IPS-18a (cell line): ENCODE results near the gene SLC43A1.

Source experiments
- H3K27ac ChIP-seq: one replicate; pipeline ENCODE4 v1.5.1; 2013; ENCODE audit warnings: low read length
- H3K27me3 ChIP-seq: one replicate; pipeline ENCODE4 v1.6.1; 2013; ENCODE audit warnings: mild to moderate bottlenecking, low read length; ENCODE audit not compliant: control insufficient read depth, insufficient read depth
- H3K36me3 ChIP-seq: one replicate; pipeline ENCODE4 v1.6.1; 2013; ENCODE audit warnings: low read depth, low read length; ENCODE audit not compliant: control insufficient read depth
- H3K4me1 ChIP-seq: one replicate; pipeline ENCODE4 v1.6.1; 2013; ENCODE audit warnings: low read depth, low read length; ENCODE audit not compliant: control insufficient read depth
- H3K4me3 ChIP-seq: one replicate; pipeline ENCODE4 v1.5.1; 2013; ENCODE audit warnings: low read length
- H3K9ac ChIP-seq: one replicate; pipeline ENCODE4 v1.6.1; 2013; ENCODE audit warnings: mild to moderate bottlenecking, low read length, moderate library complexity
- H3K9me3 ChIP-seq: one replicate; pipeline ENCODE4 v1.6.1; 2013; ENCODE audit warnings: low read depth, low read length; ENCODE audit not compliant: control insufficient read depth

The SLC43A1 gene

DNA sequence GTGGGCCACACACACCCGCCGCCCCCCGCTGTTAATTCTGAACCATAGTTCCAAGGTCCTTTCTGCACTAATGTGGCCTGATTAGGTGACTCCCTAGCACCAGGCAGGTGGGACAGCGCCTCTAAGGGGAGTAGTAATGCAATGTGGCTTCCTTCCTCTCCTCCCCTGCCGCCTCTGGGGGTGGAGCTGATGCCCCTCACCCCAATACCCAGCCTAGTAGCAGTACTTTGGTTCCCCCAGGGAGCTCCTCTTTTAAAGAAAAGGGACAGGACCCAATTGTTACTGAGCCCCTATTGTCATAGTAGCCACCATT is 40.7 kb downstream of the SLC43A1 start:
- Histone ChIP-seq H3K9me3 (no peaks in the 10 kb centered on the region), H3K36me3 (no peaks in the 10 kb centered on the region), H3K9ac (no peak overlapping the region), H3K4me3 (no peak overlapping the region), H3K27me3 (peaks cover 40% of the 10 kb centered on the region), H3K27ac (no peak overlapping the region), H3K4me1 (peaks cover 6% of the 10 kb centered on the region)

DNA sequence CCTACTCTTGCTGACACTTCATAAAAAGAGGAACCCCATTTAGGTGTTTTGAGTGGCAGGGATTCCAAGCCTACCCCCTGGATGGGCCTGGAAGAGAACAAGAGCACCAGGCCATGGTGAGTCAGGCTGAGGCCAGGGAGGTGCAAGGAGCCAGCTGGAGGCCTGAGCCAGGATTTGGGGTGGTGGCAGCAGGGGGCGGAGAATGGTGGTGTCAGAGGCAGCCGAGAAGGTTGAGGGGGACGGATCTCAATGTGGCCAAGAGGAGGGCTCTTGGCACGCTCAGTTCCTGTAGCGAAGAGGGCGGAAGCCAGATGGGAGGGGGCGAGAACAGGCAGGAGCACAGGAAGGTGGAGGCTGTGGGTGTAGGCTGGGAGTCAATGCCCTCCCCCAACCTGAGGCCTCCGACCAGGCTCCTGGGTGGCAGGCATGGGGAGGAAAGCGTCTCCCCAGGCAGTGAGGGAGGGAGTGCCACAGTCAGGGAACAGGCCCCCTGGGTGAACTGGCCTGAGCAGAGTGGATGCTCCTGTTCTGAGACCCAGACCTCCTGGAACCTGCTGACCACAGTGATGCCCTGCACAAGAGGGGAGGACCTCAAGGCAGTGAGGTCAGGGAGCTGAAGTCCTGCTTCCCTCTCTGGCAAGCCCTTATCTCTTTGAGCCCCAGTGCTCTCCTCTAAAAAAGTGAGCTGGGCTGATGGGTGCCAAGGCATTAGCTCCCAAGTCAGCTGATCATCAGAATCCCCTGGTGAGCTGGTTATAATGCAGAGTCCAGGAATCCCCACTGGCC is 41.3 kb downstream of the SLC43A1 start:
- H3K9me3 ChIP-seq, result no peaks in the 10 kb centered on the region

DNA sequence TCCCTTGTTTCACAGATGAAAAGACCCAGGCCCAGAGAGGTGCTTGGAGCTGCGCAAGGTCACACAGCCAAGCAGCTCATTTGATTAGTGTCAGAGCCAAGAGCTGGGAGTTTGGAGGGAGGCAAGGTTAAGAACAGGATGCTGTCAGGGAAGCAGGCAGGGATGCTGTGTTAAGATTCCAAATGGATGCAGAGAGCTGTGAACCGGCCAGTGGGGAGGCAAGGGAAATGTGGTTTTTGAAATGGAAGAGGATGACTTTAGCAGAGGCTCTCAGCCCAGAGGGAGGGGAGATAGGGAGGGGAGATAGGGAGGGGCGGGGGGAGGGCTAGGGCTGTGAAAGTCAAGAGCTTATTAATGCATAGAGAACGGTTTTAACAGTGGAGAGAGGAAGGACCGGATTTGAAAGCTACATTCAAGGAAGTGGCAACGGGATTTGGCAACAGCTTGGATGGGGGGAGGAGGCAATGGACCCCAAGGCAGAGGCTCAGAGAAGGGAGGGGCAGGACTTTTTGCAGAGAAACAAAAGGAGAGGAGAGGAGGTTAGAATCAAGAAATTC is 42.1 kb downstream of the SLC43A1 start:
- Histone ChIP-seq H3K9me3 (no peaks in the 10 kb centered on the region), H3K4me3 (no peak overlapping the region), H3K4me1 (peaks cover 6% of the 10 kb centered on the region), H3K36me3 (no peaks in the 10 kb centered on the region), H3K27me3 (peaks cover 40% of the 10 kb centered on the region), H3K9ac (no peak overlapping the region), H3K27ac (no peak overlapping the region)

More for the DNA sequence above, 41.3 kb downstream of the SLC43A1 start:
- no peak overlapping the region for H3K27ac ChIP-seq
- H3K36me3 ChIP-seq, result no peaks in the 10 kb centered on the region
- no peak overlapping the region for H3K4me3 ChIP-seq
- H3K4me1 ChIP-seq, result peaks cover 6% of the 10 kb centered on the region
- no peak overlapping the region for H3K9ac ChIP-seq
- H3K27me3 ChIP-seq, result peaks cover 40% of the 10 kb centered on the region

DNA sequence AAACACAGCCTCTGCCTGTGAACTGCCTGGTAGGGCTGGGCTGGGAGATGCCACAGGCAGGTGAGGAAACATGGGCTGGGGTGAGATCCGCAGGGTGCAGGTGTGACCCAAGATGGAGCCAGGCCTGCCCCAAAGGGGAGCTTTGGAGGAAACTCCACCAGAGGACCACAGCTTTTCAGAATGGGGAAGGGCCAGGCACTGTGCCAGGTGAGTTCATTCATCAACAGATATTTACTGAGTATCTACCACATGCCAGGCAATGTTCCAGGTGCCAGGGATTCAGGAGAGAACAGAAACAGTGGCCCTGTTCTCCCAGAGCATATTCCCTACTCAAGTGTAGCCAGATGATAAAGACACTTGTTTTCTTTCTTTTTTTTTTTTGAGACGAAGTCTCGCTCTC is 44.0 kb downstream of the SLC43A1 start:
- Histone ChIP-seq H3K4me1 (peaks cover 6% of the 10 kb centered on the region), H3K27me3 (peaks cover 21% of the 10 kb centered on the region), H3K4me3 (no peak overlapping the region), H3K36me3 (no peaks in the 10 kb centered on the region), H3K27ac (no peak overlapping the region), H3K9me3 (no peaks in the 10 kb centered on the region), H3K9ac (no peak overlapping the region)

DNA sequence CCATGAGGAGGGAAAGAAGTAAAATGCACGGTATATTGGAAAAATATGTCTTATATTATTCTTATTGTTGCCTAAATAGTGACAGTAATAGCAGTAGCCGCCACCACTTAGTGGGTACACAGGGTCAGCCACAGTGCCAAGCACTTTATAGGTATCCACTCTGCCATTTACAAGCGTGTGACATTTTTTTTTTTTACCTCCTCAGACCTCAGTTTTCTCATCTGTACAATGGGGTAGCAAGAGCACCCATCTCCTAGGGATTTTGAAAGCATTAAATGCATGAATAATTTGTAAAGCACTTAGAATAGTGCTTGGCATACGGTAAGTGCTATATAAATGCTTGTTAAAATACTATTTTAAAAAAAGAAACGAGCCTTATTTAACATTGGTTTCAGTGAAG is 46.2 kb downstream of the SLC43A1 start:
- no peaks in the 10 kb centered on the region for H3K27me3 ChIP-seq
- H3K9ac ChIP-seq, result no peak overlapping the region
- H3K36me3 ChIP-seq, result no peaks in the 10 kb centered on the region
- H3K4me3 ChIP-seq, result no peak overlapping the region
- H3K27ac ChIP-seq, result no peak overlapping the region
- no peaks in the 10 kb centered on the region for H3K9me3 ChIP-seq
- no peaks in the 10 kb centered on the region for H3K4me1 ChIP-seq

DNA sequence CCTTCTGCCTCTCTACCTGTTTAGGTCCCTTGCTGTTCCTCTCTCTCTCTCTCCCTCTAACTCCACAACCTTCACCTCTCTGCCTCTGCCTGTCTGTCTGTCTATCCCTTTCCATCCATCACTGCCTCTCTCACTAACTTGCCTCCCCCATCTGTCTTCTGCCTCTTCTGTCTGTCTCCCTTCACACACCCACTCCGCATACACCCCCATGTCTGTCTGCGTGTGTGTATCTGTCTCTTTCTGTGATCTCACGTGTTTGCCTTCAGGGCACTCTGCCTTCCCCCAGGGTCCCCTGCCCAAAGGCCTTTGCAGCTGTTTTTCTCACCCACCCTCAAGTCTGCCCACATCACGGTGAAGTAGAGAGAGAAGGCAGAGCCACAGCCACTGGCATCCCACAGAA is 47.2 kb downstream of the SLC43A1 start:
- Histone ChIP-seq H3K9ac (no peak overlapping the region), H3K27me3 (peaks cover under 1% of the 10 kb centered on the region), H3K4me3 (no peak overlapping the region), H3K36me3 (no peaks in the 10 kb centered on the region), H3K4me1 (peaks cover 9% of the 10 kb centered on the region), H3K9me3 (no peaks in the 10 kb centered on the region), H3K27ac (no peak overlapping the region)

DNA sequence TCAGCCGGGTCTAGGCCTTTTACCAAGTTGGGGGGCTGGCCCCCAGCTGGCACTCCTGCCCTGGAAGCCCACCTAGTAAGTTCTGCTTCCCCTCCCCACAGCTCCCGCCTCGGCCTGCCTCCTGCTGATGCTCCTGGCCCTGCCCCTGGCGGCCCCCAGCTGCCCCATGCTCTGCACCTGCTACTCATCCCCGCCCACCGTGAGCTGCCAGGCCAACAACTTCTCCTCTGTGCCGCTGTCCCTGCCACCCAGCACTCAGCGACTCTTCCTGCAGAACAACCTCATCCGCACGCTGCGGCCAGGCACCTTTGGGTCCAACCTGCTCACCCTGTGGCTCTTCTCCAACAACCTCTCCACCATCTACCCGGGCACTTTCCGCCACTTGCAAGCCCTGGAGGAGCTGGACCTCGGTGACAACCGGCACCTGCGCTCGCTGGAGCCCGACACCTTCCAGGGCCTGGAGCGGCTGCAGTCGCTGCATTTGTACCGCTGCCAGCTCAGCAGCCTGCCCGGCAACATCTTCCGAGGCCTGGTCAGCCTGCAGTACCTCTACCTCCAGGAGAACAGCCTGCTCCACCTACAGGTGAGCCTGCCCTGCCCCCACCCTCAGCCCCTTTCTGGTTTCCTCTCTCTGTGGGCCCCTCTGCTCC is 47.9 kb downstream of the SLC43A1 start:
- Histone ChIP-seq H3K4me3 (no peak overlapping the region), H3K27ac (no peak overlapping the region), H3K9ac (no peak overlapping the region)

DNA sequence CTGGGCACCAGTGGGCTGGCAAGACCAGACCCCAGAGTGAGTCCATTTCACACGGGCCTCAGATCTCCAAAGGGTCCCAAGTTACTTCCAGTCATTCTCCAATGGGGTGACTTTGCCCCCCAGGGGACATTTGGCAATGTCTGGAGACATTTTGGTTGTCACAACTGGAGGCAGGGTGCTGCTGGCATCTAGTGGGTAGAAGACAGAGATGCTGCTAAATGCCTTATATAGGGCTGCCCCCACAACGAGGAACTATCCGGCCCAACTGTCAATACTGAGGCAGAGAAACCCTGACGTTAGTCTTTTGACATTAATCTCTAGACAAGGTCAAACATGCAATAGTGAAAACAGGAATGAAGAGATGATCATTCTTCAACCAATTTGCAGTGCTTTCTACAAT is 48.8 kb downstream of the SLC43A1 start:
- Histone ChIP-seq H3K27me3 (peaks cover 17% of the 10 kb centered on the region), H3K36me3 (no peaks in the 10 kb centered on the region), H3K9me3 (no peaks in the 10 kb centered on the region), H3K9ac (no peak overlapping the region), H3K27ac (no peak overlapping the region), H3K4me1 (peaks cover 14% of the 10 kb centered on the region), H3K4me3 (no peak overlapping the region)

More for the DNA sequence above, 47.9 kb downstream of the SLC43A1 start:
- H3K36me3 ChIP-seq, result no peaks in the 10 kb centered on the region
- H3K27me3 ChIP-seq, result peaks cover 7% of the 10 kb centered on the region
- no peaks in the 10 kb centered on the region for H3K9me3 ChIP-seq
- peaks cover 13% of the 10 kb centered on the region for H3K4me1 ChIP-seq

DNA sequence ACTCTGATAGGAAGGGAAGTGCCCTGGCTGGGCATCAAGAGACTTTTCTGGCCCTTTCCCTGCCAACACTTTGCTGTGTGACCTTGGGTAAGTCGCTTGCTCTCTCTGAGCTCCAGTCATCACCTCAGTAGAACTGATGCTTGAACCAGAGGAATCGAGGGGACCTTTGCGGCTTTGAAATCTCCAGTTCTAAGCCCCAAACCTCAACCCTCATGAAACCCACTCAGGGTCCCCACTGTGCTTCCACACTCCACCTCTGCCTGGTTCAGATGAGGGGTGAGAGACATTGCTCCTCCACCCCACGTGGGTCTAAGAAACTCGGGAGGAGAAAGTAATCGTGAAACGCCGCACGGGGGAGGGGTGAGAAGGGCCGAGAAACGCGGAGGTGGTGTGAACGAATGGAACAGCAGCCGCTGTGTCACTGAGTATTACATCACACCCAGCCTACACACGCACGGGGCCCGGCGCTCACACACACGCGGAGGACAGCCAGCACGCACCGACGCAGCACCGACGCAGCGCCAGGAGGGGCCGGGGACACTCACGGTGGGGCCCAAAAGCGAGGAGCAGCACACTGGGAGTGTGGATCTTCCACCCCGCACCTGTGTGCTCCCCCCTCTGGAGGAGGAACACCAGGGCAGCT is 50.8 kb downstream of the SLC43A1 start:
- Histone ChIP-seq H3K27ac (no peak overlapping the region), H3K27me3 (peaks cover 26% of the 10 kb centered on the region), H3K4me3 (no peak overlapping the region), H3K4me1 (peaks cover 16% of the 10 kb centered on the region), H3K36me3 (no peaks in the 10 kb centered on the region), H3K9me3 (no peaks in the 10 kb centered on the region), H3K9ac (no peak overlapping the region)

DNA sequence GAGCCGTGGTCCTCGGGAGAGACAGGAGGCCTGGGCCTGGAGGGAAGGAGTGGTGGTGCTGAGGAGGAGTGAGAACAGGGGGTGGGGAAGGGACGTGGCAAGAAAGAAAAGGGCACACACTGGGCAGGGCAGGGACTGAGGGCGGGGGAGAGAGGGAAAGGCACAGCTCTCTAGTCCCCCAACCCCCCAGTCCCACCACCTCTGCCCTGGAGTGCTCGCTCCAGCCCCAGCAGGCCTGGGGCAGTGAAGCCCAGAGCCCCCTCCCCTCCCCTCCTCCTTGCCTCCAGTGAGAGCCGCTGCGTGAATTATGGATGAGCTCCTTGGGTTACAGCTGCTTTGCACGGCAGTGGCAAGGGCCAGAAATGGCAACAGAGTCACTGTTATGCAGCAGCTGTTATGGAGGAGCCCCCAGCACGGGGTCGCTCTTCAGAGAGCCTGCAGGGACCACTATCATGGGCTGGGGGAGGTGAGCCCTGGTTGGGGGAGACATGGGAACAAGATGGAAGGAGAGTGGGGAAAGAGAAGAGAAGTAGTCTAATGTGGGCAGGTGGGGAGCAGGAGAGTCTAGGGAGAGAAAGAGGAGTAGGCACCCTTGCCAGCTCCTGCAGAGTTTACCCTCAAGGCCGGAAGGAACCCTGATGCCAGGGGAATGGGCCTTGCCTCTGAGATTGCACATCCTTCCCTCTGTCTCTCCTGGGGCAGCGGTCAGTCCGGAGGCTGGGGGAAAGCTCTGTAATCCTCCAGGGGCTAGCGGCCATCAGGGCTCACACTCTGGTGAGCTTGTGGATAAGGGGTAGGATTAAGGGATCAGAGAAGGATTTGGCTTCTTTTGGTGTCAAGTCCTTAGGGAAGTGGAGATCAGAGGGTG is 51.6 kb downstream of the SLC43A1 start:
- H3K27ac ChIP-seq, result no peak overlapping the region

DNA sequence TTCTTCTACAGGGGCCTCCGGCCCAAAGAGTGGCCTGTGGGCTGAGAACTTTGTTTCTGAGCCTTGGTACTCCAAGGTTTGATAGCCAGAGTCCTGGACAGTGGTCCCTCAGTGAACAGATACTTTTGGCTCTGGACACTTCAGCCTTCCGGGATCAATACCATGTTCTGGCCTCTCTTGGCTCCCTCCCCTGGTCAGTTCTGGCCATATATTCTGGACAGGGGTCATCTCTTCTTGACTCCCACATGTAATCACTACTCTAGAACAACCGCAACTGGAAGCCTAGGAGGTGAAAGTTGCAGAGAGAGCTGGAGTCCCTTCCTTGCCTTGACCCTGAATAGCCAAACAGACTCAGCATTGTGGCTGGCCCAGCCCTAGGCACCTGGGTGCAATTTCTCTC is 52.9 kb downstream of the SLC43A1 start:
- no peak overlapping the region for H3K9ac ChIP-seq
- no peak overlapping the region for H3K27ac ChIP-seq
- no peak overlapping the region for H3K4me3 ChIP-seq
- no peaks in the 10 kb centered on the region for H3K36me3 ChIP-seq
- H3K9me3 ChIP-seq, result no peaks in the 10 kb centered on the region
- peaks cover 47% of the 10 kb centered on the region for H3K27me3 ChIP-seq
- H3K4me1 ChIP-seq, result peaks cover 21% of the 10 kb centered on the region

More for the DNA sequence above, 51.6 kb downstream of the SLC43A1 start:
- no peak overlapping the region for H3K9ac ChIP-seq
- H3K36me3 ChIP-seq, result no peaks in the 10 kb centered on the region
- H3K9me3 ChIP-seq, result no peaks in the 10 kb centered on the region
- peaks cover 16% of the 10 kb centered on the region for H3K4me1 ChIP-seq
- H3K4me3 ChIP-seq, result no peak overlapping the region
- peaks cover 34% of the 10 kb centered on the region for H3K27me3 ChIP-seq
